Naive thymus-derived CD4-positive, alpha-beta T cell (primary cell): ENCODE measurements around the gene GDPD3. TPM values are rescaled to one million over a fixed set of nuclear protein-coding genes. Genes with fewer than 3 reads are reported as not detected.

ENCODE experiments used
- ATAC-seq: fragments of 150-1000 bp; cut with Tn5 transposase; 2 replicates; pipeline ENCODE4 v1.10.0; 2021; ENCODE audit warnings: mild to moderate bottlenecking, moderate library complexity
- CTCF ChIA-PET: fragments of 350-600 bp; sonication (Branson Sonifier 250); formaldehyde crosslinking; loops from one replicate; lab custom pipeline; 2021; ENCODE audit warnings: antibody characterized with exemption; lab: Charles Lee
- POLR2A ChIA-PET: fragments of 350-600 bp; sonication (Branson Sonifier 250); formaldehyde crosslinking; loops from one replicate; lab custom pipeline; 2021; ENCODE audit warnings: antibody characterized with exemption, inconsistent platforms; lab: Charles Lee
- DNase-seq, 9 donors: peaks; one replicate each; pipeline versions ENCODE4 v3.0.0 to v3.0.0-alpha.2; 2020 to 2022; ENCODE audit warnings: mixed read lengths in 1 of 9
- H3K27ac ChIP-seq: one replicate; pipeline ENCODE4 v1.7.0; 2013; ENCODE audit warnings: mild to moderate bottlenecking, low read depth, low read length, moderate library complexity
- H3K27me3 ChIP-seq, 2 donors: one replicate each; pipeline ENCODE4 v1.7.0; 2013; ENCODE audit warnings: low read length in 2 of 2, mild to moderate bottlenecking in 2 of 2, moderate library complexity in 2 of 2; ENCODE audit not compliant: control insufficient read depth in 2 of 2, insufficient read depth in 2 of 2
- H3K36me3 ChIP-seq, 3 experiments: 1 replicate in 2 of 3; 2 replicates in 1 of 3; pipeline ENCODE4 v1.7.0; 2013; ENCODE audit warnings: low read length in 3 of 3, mild to moderate bottlenecking in 3 of 3, moderate library complexity in 1 of 3; ENCODE audit not compliant: insufficient read depth in 3 of 3, control insufficient read depth in 2 of 3
- H3K4me1 ChIP-seq, 2 donors: one replicate each; pipeline ENCODE4 v1.7.0; 2013; ENCODE audit warnings: low read length in 2 of 2, mild to moderate bottlenecking in 2 of 2, moderate library complexity in 1 of 2; ENCODE audit not compliant: control insufficient read depth in 2 of 2, insufficient read depth in 2 of 2
- H3K4me3 ChIP-seq: 2 replicates; pipeline ENCODE4 v1.7.0; 2013; ENCODE audit warnings: mild to moderate bottlenecking, low read length
- H3K9me3 ChIP-seq, 3 experiments: 1 replicate in 2 of 3; 2 replicates in 1 of 3; pipeline ENCODE4 v1.7.0; 2013; ENCODE audit warnings: low read length in 3 of 3; ENCODE audit not compliant: control insufficient read depth in 2 of 3
- H3K27ac Mint-ChIP-seq, 9 donors: one replicate each; pipeline ENCODE4 v1.8.0; 2020 to 2022; ENCODE audit warnings: mixed read lengths in 9 of 9, mild to moderate bottlenecking in 8 of 9, moderate library complexity in 5 of 9, inconsistent platforms in 2 of 9
- H3K27me3 Mint-ChIP-seq, 5 donors: one replicate each; pipeline ENCODE4 v1.8.0; 2021 to 2022; ENCODE audit warnings: mixed read lengths in 5 of 5, mild to moderate bottlenecking in 1 of 5
- H3K36me3 Mint-ChIP-seq, 5 donors: one replicate each; pipeline ENCODE4 v1.8.0; 2020 to 2022; ENCODE audit warnings: mixed read lengths in 5 of 5, mild to moderate bottlenecking in 3 of 5, inconsistent platforms in 1 of 5
- H3K4me1 Mint-ChIP-seq, 7 donors: one replicate each; pipeline ENCODE4 v1.8.0; 2020 to 2022; ENCODE audit warnings: mixed read lengths in 7 of 7, mild to moderate bottlenecking in 3 of 7, inconsistent platforms in 1 of 7
- H3K4me3 Mint-ChIP-seq, 10 donors: one replicate each; pipeline ENCODE4 v1.8.0; 2020 to 2022; ENCODE audit warnings: mild to moderate bottlenecking in 10 of 10, mixed read lengths in 10 of 10, moderate library complexity in 6 of 10, inconsistent platforms in 2 of 10
- H3K9me3 Mint-ChIP-seq, 11 donors: one replicate each; pipeline ENCODE4 v1.8.0; 2020 to 2022; ENCODE audit warnings: mixed read lengths in 11 of 11, mild to moderate bottlenecking in 4 of 11, inconsistent platforms in 1 of 11, moderate library complexity in 1 of 11
- intact Hi-C, 2 donors: fragments of 100-400 bp; cut with micrococcal nuclease; formaldehyde crosslinking; loops; one replicate each; pipeline ENCODE4 v1.15.1; 2023
- polyA plus RNA-seq, 2 donors: library from polyadenylated mRNA; unstranded; fragments of 300-500 nt; fragmentation: Illumina TruSeq; gene quantifications; one replicate each; pipeline ENCODE4 v1.2.3, GENCODE V29; 2021
- total RNA-seq, 6 experiments: library from RNA in 5 of 6; stranded (reverse) in 5 of 6; gene quantifications; 1 replicate in 5 of 6; 2 replicates in 1 of 6; pipeline ENCODE4 v1.2.3 and lab custom pipeline; 2021 to 2026

Gene GDPD3
- total and polyA plus RNA-seq, 7 experiments from 2014 or later = 7.9 to 39.3 (median 12.3) TPM; not detected in 2

GRCh38 chr16:30121741-30122571 is 8.6 kb upstream of the GDPD3 start:
- intact Hi-C loops = loop anchor here (2.0 to 5.0 kb wide), 3 partner anchors 17 to 285 kb away; partner anchors contain the start of genes ALDOA (in 2 of the 2) and ZNF771 (in 1 of the 2)
- H3K4me3 ChIP-seq = peak overlapping the region; percentile 68
- H3K27ac ChIP-seq = peak overlapping the region; percentile 89
- H3K4me1 ChIP-seq = peaks cover 6 to 13% of the 10 kb centered on the region in 2 donors
- Mint-ChIP-seq H3K4me3 (peak overlapping the region; percentile 82 to 94 (median 88)), H3K9me3 (peaks cover 0 to 2% (median 0%) of the 10 kb centered on the region in 11 donors), H3K27ac (peak overlapping the region; percentile 75 to 91 (median 85)), H3K4me1 (peaks cover 20 to 39% (median 27%) of the 10 kb centered on the region in 7 donors), H3K36me3 (peaks cover 0 to 10% (median 5%) of the 10 kb centered on the region in 5 donors), H3K27me3 (no peaks in the 10 kb centered on the region)
- H3K36me3 ChIP-seq = peaks cover 0 to 24% (median 6%) of the 10 kb centered on the region in 3 experiments
- no peaks in the 10 kb centered on the region for H3K27me3 ChIP-seq
- POLR2A ChIA-PET = interaction anchor here (2.3 to 12.0 kb wide), 2 partner anchors 29 to 63 kb away, joined by 12 to 116 read pairs; partner anchors contain the start of genes CORO1A and TBX6
- H3K9me3 ChIP-seq = no peaks in the 10 kb centered on the region
- CTCF ChIA-PET = interaction anchor here (1.1 kb wide), 1 partner anchor 10 kb away, joined by 3 read pairs; no protein-coding TSS in a partner anchor
- DNase-seq (no peak), ATAC-seq (no peak)

- intact Hi-C loops = loop anchor here in 1 of 2 donors (5.0 kb wide), 1 partner anchor 287 kb away; the partner anchor contains the start of gene ZNF771
- Histone ChIP-seq H3K4me3 (no peak overlapping the region), H3K4me1 (peaks cover 6 to 13% of the 10 kb centered on the region in 2 donors), H3K36me3 (peaks cover 0 to 35% (median 9%) of the 10 kb centered on the region in 3 experiments), H3K27ac (no peak overlapping the region), H3K27me3 (no peaks in the 10 kb centered on the region), H3K9me3 (no peaks in the 10 kb centered on the region)
- Mint-ChIP-seq H3K36me3 (peaks cover 0 to 12% (median 5%) of the 10 kb centered on the region in 5 donors), H3K9me3 (peaks cover 0 to 2% (median 0%) of the 10 kb centered on the region in 11 donors), H3K27me3 (no peaks in the 10 kb centered on the region), H3K4me3 (peak overlapping the region in 6 of 10 donors; percentile 23 to 84 (median 59)), H3K4me1 (peaks cover 20 to 41% (median 28%) of the 10 kb centered on the region in 7 donors), H3K27ac (peak overlapping the region in 8 of 9 donors; percentile 48 to 88 (median 83))
- DNase-seq (no peak), ATAC-seq (no peak)
- ChIA-PET POLR2A (interaction anchor here (0.6 to 12.0 kb wide), 8 partner anchors 8 to 1628 kb away, joined by 3 to 116 read pairs (median 4); partner anchors contain the start of genes CORO1A and TBX6), CTCF (interaction anchor here (1.1 to 1.4 kb wide), 2 partner anchors 8 to 65 kb away, joined by 3 to 4 read pairs; no protein-coding TSS in a partner anchor)
Measured at GRCh38 chr16:30120340-30121105, 7.2 kb upstream of the GDPD3 start.

- no peak overlapping the region for H3K27ac ChIP-seq
- H3K36me3 Mint-ChIP-seq = peaks cover 0 to 13% (median 5%) of the 10 kb centered on the region in 5 donors
- H3K27ac Mint-ChIP-seq = peak overlapping the region in 4 of 9 donors; percentile 3 to 81 (median 63)
- H3K27me3 ChIP-seq = no peaks in the 10 kb centered on the region
- H3K4me3 Mint-ChIP-seq = peak overlapping the region in 2 of 10 donors; percentile 10 to 69
- intact Hi-C loops = no loop called here
- no peak overlapping the region for H3K4me3 ChIP-seq
- POLR2A ChIA-PET = interaction anchor here (1.8 to 12.0 kb wide), 3 partner anchors 26 to 65 kb away, joined by 5 to 116 read pairs (median 12); partner anchors contain the start of genes CORO1A and TBX6
- ATAC-seq = no peak
- H3K9me3 Mint-ChIP-seq = peaks cover 0 to 2% (median 0%) of the 10 kb centered on the region in 11 donors
- no peaks in the 10 kb centered on the region for H3K27me3 Mint-ChIP-seq
- H3K36me3 ChIP-seq = peaks cover 0 to 41% (median 9%) of the 10 kb centered on the region in 3 experiments
- peaks cover 23 to 50% (median 31%) of the 10 kb centered on the region in 7 donors for H3K4me1 Mint-ChIP-seq
- CTCF ChIA-PET = interaction anchor here (1.4 kb wide), 1 partner anchor 66 kb away, joined by 4 read pairs; no protein-coding TSS in a partner anchor
- DNase-seq = no peak
- H3K9me3 ChIP-seq = no peaks in the 10 kb centered on the region
- peaks cover 6 to 13% of the 10 kb centered on the region in 2 donors for H3K4me1 ChIP-seq
Measured at GRCh38 chr16:30119428-30119827, 6.1 kb upstream of the GDPD3 start.

- ChIA-PET POLR2A (interaction anchor here (0.5 to 12.0 kb wide), 4 partner anchors 26 to 67 kb away, joined by 3 to 116 read pairs (median 4); partner anchors contain the start of genes CORO1A and TBX6), CTCF (no interaction called here)
- Mint-ChIP-seq H3K4me3 (no peak overlapping the region), H3K4me1 (peaks cover 27 to 47% (median 31%) of the 10 kb centered on the region in 7 donors), H3K36me3 (peaks cover 0 to 18% (median 5%) of the 10 kb centered on the region in 5 donors), H3K9me3 (peaks cover 0 to 3% (median 0%) of the 10 kb centered on the region in 11 donors), H3K27me3 (no peaks in the 10 kb centered on the region), H3K27ac (no peak overlapping the region)
- no peak for ATAC-seq
- Histone ChIP-seq H3K4me1 (peaks cover 6 to 7% of the 10 kb centered on the region in 2 donors), H3K9me3 (no peaks in the 10 kb centered on the region), H3K4me3 (no peak overlapping the region), H3K27ac (no peak overlapping the region), H3K36me3 (peaks cover 0 to 50% (median 9%) of the 10 kb centered on the region in 3 experiments), H3K27me3 (no peaks in the 10 kb centered on the region)
- DNase-seq = no peak
- intact Hi-C loops = no loop called here
Measured at GRCh38 chr16:30117768-30118167, 4.4 kb upstream of the GDPD3 start.

- Mint-ChIP-seq H3K4me1 (peaks cover 17 to 36% (median 26%) of the 10 kb centered on the region in 7 donors), H3K27me3 (no peaks in the 10 kb centered on the region), H3K9me3 (peaks cover 0 to 3% (median 0%) of the 10 kb centered on the region in 11 donors), H3K27ac (no peak overlapping the region), H3K36me3 (peaks cover 0 to 21% (median 5%) of the 10 kb centered on the region in 5 donors), H3K4me3 (no peak overlapping the region)
- CTCF ChIA-PET = no interaction called here
- no peak for DNase-seq
- peaks cover 0 to 55% (median 9%) of the 10 kb centered on the region in 3 experiments for H3K36me3 ChIP-seq
- no peaks in the 10 kb centered on the region for H3K9me3 ChIP-seq
- no peaks in the 10 kb centered on the region for H3K4me1 ChIP-seq
- no peak overlapping the region for H3K4me3 ChIP-seq
- H3K27me3 ChIP-seq = no peaks in the 10 kb centered on the region
- intact Hi-C loops = no loop called here
- no peak for ATAC-seq
- no peak overlapping the region for H3K27ac ChIP-seq
- POLR2A ChIA-PET = interaction anchor here (0.7 to 12.0 kb wide), 5 partner anchors 25 to 739 kb away, joined by 3 to 116 read pairs (median 5); partner anchors contain the start of genes CORO1A and TBX6
Measured at GRCh38 chr16:30116291-30117207, 3.2 kb upstream of the GDPD3 start.
